ENCODE measurements around the gene GRIA3.

- TF ChIP-seq CTCF (conservative IDR thresholded peaks at IDR 0.05) (no peak), EZH2 (IDR thresholded peaks at IDR 0.05; ENCODE audit: low read depth) (no peak)
Measured at GRCh38 chrX:123324625-123325024, 140.5 kb downstream of the GRIA3 start.

Data from PC-9 (cell line).